Jurkat, Clone E6-1 (cell line): ENCODE measurements around the gene SFMBT1.

Experiments used
- DNase-seq: peaks from one replicate; pipeline ENCODE4 v3.0.0-alpha.2; 2011; ENCODE audit warnings: low read depth, low spot score
- H3K4me3 ChIP-seq: 2 replicates; pipeline ENCODE4 v1.5.1; 2011; ENCODE audit warnings: mild to moderate bottlenecking, low read length, control low read depth, moderate library complexity

The SFMBT1 gene

GRCh38 chr3:52874160-52874701 is 171.6 kb downstream of the SFMBT1 start:
- DNase-seq: no peak

GRCh38 chr3:52873433-52874159 is 172.3 kb downstream of the SFMBT1 start:
- DNase-seq: no peak
- no peak overlapping the region for H3K4me3 ChIP-seq

More at GRCh38 chr3:52874160-52874701, 171.6 kb downstream of the SFMBT1 start:
- peak overlapping the region; percentile 2; the same call in 1 of the 2 replicates for H3K4me3 ChIP-seq

- DNase-seq: no peak
- no peak overlapping the region for H3K4me3 ChIP-seq
These were observed 173.6 kb downstream of the SFMBT1 start for GRCh38 chr3:52872245-52872644.

GRCh38 chr3:52871761-52872160 is 174.1 kb downstream of the SFMBT1 start:
- no peak overlapping the region for H3K4me3 ChIP-seq
- DNase-seq: no peak

- no peak for DNase-seq
- H3K4me3 ChIP-seq: no peak overlapping the region
These were observed 175.4 kb downstream of the SFMBT1 start for GRCh38 chr3:52870471-52870870.

- DNase-seq: no peak
- no peak overlapping the region for H3K4me3 ChIP-seq
These were observed 179.4 kb downstream of the SFMBT1 start for GRCh38 chr3:52866427-52866826.

- no peak overlapping the region for H3K4me3 ChIP-seq
- DNase-seq: no peak
These were observed 179.9 kb downstream of the SFMBT1 start for GRCh38 chr3:52865994-52866393.

- no peak for DNase-seq
- no peak overlapping the region for H3K4me3 ChIP-seq
These were observed 185.5 kb downstream of the SFMBT1 start for GRCh38 chr3:52860424-52860768.

- no peak for DNase-seq
- H3K4me3 ChIP-seq: no peak overlapping the region
These were observed 186.0 kb downstream of the SFMBT1 start for GRCh38 chr3:52859686-52860423.

- no peak overlapping the region for H3K4me3 ChIP-seq
- no peak for DNase-seq
These were observed 188.0 kb downstream of the SFMBT1 start for GRCh38 chr3:52857864-52858263.

- no peak for DNase-seq
- no peak overlapping the region for H3K4me3 ChIP-seq
These were observed 188.7 kb downstream of the SFMBT1 start for GRCh38 chr3:52857133-52857532.

- DNase-seq: no peak
- H3K4me3 ChIP-seq: no peak overlapping the region
These were observed 189.2 kb downstream of the SFMBT1 start for GRCh38 chr3:52856666-52857065.

- no peak overlapping the region for H3K4me3 ChIP-seq
- no peak for DNase-seq
These were observed 191.9 kb downstream of the SFMBT1 start for GRCh38 chr3:52854013-52854412.
